Brain microvascular endothelial cell (primary cell): Measurements from ENCODE around the gene MEGF6.

Source experiments
- DNase-seq: peaks from one replicate; pipeline ENCODE4 v3.0.0-alpha.2; 2020
- H3K27ac ChIP-seq: fragments of 250-450 bp; sonication (Bioruptor Pico); 2 replicates; pipeline ENCODE4 v1.5.1; 2020; ENCODE audit warnings: mild to moderate bottlenecking, moderate library complexity
- H3K27me3 ChIP-seq: fragments of 250-450 bp; sonication (Bioruptor Pico); replicated peaks from 2 replicates; pipeline ENCODE4 v1.5.1; 2020; ENCODE audit warnings: mild to moderate bottlenecking
- H3K36me3 ChIP-seq: fragments of 250-450 bp; sonication (Bioruptor Pico); replicated peaks from 2 replicates; pipeline ENCODE4 v1.5.1; 2020; ENCODE audit warnings: mild to moderate bottlenecking
- H3K4me3 ChIP-seq: 2 replicates; pipeline ENCODE4 v1.5.1; 2011; ENCODE audit warnings: low read depth, mild to moderate bottlenecking, control low read depth, low read length, moderate library complexity
- CTCF ChIP-seq: IDR thresholded peaks from 2 replicates; pipeline ENCODE4 v1.5.1; 2011; ENCODE audit warnings: low read depth, mild to moderate bottlenecking, moderate library complexity, low read length, control low read depth, inconsistent platforms; ENCODE audit errors: missing control alignments
- in situ Hi-C: cut with HindIII; loops from 2 replicates; pipeline ENCODE4 v1.10.0; 2017; ENCODE audit warnings: low sequenced_read_pairs, low pct_ligation_motif_present

Gene MEGF6

DNA sequence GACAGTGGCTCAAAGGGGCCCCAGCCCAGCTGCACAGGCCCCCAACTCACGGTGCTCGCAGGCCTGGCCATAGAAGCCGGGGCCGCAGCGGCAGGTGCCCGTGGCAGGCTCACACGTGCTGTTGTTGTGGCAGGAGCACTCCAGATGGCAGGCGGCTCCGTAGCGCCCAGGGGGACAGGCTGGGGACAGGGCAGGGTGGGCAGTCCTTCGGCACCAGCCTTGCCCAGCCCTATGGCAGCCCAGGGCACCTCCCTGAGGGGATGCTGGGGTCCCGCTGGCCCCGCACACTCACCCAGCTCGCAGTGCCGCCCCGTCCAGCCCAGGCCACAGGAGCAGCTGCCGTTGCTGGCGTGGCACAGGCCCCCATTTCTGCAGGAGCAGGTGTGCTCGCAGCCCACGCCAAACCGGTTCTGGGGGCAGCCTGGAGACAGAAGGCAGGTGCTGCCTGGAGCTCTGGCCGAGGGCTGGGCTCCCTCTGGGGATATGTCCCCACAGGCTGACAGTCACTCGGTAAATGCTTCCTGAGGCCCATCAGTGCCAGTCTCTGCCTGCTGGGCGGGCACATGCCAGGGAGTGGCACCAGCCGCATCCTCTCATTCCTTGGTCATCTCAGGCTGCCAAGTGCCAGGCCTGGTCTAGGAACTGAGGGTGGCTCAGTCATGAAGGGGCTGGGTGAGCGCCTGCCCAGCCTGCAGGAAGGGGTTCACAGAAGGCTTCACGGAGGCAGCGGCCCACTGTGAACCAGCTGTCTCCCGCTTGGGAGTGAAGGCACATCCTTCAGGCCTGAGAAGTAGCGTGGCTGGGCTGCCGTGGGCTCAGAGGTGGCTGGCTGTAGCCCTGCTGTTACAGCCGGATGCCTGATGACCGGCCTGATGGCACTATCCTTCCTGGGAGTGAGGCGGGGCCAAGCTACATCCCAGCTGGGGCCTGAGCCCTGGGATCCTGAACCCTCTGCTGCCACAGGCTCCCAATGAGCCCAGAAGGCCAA is 116.7 kb downstream of the MEGF6 start:
- TF ChIP-seq CTCF: no peak
- Histone ChIP-seq H3K27me3 (no peaks in the 10 kb centered on the region), H3K27ac (no peak overlapping the region), H3K36me3 (no peaks in the 10 kb centered on the region), H3K4me3 (no peak overlapping the region)
- DNase-seq: no peak
- in situ Hi-C loops: no loop called here

- no peaks in the 10 kb centered on the region for H3K27me3 ChIP-seq
- no peaks in the 10 kb centered on the region for H3K36me3 ChIP-seq
- no peak overlapping the region for H3K4me3 ChIP-seq
- no peak for TF ChIP-seq CTCF
- DNase-seq: no peak
- in situ Hi-C loops: no loop called here
- H3K27ac ChIP-seq: no peak overlapping the region
Measured at GRCh38 chr1:3492545-3493246, 118.6 kb downstream of the MEGF6 start.

DNA sequence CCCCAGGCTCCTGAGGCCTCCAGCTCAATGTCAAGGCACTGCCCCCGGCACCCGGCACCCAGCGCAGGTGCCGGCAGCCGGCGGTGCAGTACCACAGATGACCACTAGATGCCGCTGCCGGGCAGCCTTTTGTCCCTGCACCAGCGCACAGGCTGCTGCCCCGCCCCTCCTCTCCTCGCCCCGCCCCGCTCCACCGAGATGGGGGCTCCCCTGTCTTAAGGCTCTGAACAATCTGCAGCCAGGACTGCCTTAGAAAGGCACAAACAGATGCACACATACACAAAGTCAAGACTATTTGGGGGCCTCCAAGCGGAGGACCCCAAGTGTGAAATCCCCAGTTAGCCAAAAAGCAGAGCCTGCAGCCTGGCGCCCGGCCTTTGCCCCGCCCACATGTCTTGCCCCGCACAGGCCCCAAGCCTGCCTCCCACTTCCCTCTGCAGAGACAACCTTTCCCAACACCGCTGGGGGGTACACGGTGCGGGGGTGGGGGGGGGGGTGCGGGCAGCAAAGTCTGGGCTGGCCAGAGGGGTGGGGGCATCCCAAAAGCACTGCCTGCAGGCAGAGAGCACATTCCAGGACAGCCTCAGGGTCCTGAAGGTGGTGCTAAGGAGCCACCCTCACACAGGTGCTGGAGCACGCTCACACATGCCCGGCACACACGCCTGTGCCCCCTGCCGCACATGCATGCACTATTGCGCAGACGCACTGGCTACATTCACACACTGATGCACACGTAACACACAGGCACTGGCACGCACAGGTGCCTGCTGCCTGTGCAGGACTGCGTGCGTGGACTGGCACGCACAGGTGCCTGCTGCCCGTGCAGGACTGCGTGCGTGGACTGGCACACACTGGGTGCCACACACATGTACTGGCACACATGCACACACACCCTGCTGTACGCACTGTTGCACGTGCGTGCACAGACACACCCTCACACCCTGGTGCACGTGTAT is 119.7 kb downstream of the MEGF6 start:
- DNase-seq: peak; percentile 30
- Histone ChIP-seq H3K36me3 (no peaks in the 10 kb centered on the region), H3K27ac (no peak overlapping the region), H3K4me3 (no peak overlapping the region), H3K27me3 (no peaks in the 10 kb centered on the region)
- peak; percentile 95 for TF ChIP-seq CTCF
- in situ Hi-C loops: no loop called here

- TF ChIP-seq CTCF: no peak
- no peak overlapping the region for H3K27ac ChIP-seq
- no peaks in the 10 kb centered on the region for H3K36me3 ChIP-seq
- no peaks in the 10 kb centered on the region for H3K27me3 ChIP-seq
- in situ Hi-C loops: no loop called here
- H3K4me3 ChIP-seq: no peak overlapping the region
- DNase-seq: no peak
Measured at GRCh38 chr1:3490046-3490745, 121.1 kb downstream of the MEGF6 start.

GRCh38 chr1:3488432-3488831 is 122.9 kb downstream of the MEGF6 start:
- Histone ChIP-seq H3K36me3 (no peaks in the 10 kb centered on the region), H3K27me3 (no peaks in the 10 kb centered on the region), H3K27ac (no peak overlapping the region), H3K4me3 (no peak overlapping the region)
- in situ Hi-C loops: no loop called here
- TF ChIP-seq CTCF: no peak
- DNase-seq: no peak
